Stimulated activated CD4-positive, alpha-beta T cell treated with anti-CD3 and anti-CD28 coated beads, Interleukin-4, amount 100 ng/mL, for 24 hours (primary cell): ENCODE data around the gene GOPC.

Experiments
- DNase-seq: peaks from one replicate; pipeline ENCODE4 v3.0.0-alpha.2; 2020

GOPC gene

DNA sequence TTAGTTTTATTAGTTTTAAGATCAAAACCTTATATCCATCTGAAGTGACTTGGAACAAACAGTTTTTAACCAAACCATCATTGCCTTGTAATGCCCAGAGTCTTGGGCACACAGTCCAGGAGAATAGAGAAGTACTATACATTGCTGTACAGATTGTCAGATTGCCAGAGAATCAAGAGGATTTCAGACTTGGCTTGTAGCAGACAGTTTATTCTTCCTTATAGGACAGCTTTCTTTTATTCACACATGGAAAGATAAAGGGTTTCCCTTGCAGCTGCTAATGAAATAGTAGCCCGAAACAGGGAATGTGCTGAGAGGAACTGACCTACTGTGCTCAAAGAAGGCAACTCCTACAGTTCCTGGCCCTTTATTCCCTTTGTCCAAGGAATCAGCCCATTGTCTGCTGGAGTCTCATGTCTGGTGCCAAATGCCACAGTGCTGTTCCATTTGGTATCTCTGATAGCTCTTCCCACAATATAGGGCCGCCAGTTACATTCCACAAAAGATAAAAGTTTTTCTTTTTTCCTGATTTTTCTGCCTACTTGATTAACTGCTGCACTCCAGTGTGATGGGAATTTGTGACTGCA, 89.2 kb downstream of the GOPC start:
- DNase-seq = no peak

GRCh38 chr6:117512056-117512828, 90.1 kb downstream of the GOPC start:
- no peak for DNase-seq
